Ascending aorta (tissue), 2 donors: Measurements from ENCODE around the gene TMEM138. TPM values are rescaled to one million over a fixed set of nuclear protein-coding genes. Genes with fewer than 3 reads are reported as not detected.
A peak's percentile ranks its signal among the peaks of the same experiment; 100 is the strongest.

ENCODE experiments used
- DNase-seq, 2 donors: peaks; one replicate each; pipeline ENCODE4 v3.0.0-alpha.2; 2019; ENCODE audit warnings: low spot score in 2 of 2
- H3K27ac ChIP-seq, 2 donors: fragments of 200-600 bp; sonication (generic); one replicate each; pipeline ENCODE4 v1.5.1; 2016 to 2017; ENCODE audit warnings: mild to moderate bottlenecking in 1 of 2
- H3K27me3 ChIP-seq: fragments of 200-600 bp; sonication (generic); one replicate; pipeline ENCODE4 v1.5.1; 2017
- H3K36me3 ChIP-seq, 2 donors: fragments of 200-600 bp; sonication (generic); one replicate each; pipeline ENCODE4 v1.5.1; 2016
- H3K4me1 ChIP-seq, 2 donors: fragments of 200-600 bp; sonication (generic); one replicate each; pipeline ENCODE4 v1.5.1; 2016 to 2017; ENCODE audit warnings: mild to moderate bottlenecking in 1 of 2
- H3K4me3 ChIP-seq, 2 donors: fragments of 200-600 bp; sonication (generic); one replicate each; pipeline ENCODE4 v1.5.1; 2016 to 2017; ENCODE audit warnings: mild to moderate bottlenecking in 1 of 2
- H3K9me3 ChIP-seq, 2 donors: fragments of 200-600 bp; sonication (generic); one replicate each; pipeline ENCODE4 v1.5.1; 2016
- intact Hi-C: fragments of 100-400 bp; cut with DNase I; formaldehyde crosslinking; loops from one replicate; pipeline ENCODE4 v1.15.1; 2023
- total RNA-seq: library from RNA; depleted of rRNA; stranded (reverse); fragments of >200 nt; gene quantifications from one replicate; pipeline ENCODE4 v1.1.0, GENCODE V29; 2016
- TF ChIP-seq, protein P1 (sequence below), 3 experiments: fragments of 200-600 bp in 2 of 3; fragments of 450-650 bp in 1 of 3; sonication (generic) in 2 of 3; IDR thresholded peaks; one replicate each; pipeline ENCODE4 v1.5.1; 2016 to 2019; ENCODE audit warnings: antibody characterized with exemption in 3 of 3, mild to moderate bottlenecking in 1 of 3, moderate library complexity in 1 of 3

TMEM138 gene
- total RNA-seq, 1 donor from 2014 or later, result 44.9 TPM

DNA sequence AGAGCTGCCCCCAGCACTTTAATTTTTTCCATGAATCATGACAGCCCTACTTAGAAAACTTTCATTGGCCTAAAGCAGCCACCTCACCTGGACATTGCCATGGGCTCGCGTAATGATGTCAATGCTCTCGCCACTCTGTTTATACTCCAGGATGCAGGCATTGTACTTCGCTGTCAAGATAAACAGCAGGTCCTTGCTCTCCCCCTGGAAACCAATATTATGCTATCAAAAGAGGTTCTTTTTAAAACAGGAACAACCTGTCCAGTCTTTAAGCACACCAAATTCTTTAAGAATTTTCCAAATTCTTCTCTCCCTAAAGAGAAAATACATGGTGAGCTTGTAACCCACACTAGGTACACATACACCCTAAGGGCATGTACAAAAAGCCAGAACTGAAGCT lies 32.3 kb upstream of the TMEM138 start:
- Histone ChIP-seq H3K36me3 (peaks cover 25 to 47% of the 10 kb centered on the region in 2 donors), H3K27ac (no peak overlapping the region), H3K4me1 (peaks cover 0 to 15% of the 10 kb centered on the region in 2 donors), H3K4me3 (no peak overlapping the region), H3K27me3 (no peaks in the 10 kb centered on the region), H3K9me3 (no peaks in the 10 kb centered on the region)
- TF ChIP-seq, protein P1, sequence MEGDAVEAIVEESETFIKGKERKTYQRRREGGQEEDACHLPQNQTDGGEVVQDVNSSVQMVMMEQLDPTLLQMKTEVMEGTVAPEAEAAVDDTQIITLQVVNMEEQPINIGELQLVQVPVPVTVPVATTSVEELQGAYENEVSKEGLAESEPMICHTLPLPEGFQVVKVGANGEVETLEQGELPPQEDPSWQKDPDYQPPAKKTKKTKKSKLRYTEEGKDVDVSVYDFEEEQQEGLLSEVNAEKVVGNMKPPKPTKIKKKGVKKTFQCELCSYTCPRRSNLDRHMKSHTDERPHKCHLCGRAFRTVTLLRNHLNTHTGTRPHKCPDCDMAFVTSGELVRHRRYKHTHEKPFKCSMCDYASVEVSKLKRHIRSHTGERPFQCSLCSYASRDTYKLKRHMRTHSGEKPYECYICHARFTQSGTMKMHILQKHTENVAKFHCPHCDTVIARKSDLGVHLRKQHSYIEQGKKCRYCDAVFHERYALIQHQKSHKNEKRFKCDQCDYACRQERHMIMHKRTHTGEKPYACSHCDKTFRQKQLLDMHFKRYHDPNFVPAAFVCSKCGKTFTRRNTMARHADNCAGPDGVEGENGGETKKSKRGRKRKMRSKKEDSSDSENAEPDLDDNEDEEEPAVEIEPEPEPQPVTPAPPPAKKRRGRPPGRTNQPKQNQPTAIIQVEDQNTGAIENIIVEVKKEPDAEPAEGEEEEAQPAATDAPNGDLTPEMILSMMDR (IDR thresholded peaks at IDR 0.05), result no peak
- no peak for DNase-seq
- intact Hi-C loops, result no loop called here

DNA sequence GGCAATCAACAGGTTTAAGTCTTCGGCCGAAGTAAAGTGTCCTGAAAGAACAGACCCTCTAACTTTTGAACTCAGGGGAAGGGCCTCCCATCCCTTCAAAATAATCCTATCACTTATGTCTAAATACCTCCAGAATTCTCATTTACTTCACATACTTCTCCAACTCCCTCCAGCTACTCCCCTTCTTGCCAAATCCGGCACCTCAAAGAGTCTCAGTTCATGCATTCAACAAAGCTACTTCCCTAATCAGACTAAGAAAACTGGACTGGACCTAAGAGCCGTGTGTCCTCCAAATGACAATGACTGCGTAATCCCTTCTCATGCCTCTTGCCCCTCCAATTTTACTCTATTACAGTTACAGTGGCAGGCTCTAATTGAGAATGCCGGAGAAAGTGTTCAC lies 30.5 kb upstream of the TMEM138 start:
- peaks cover 0 to 20% of the 10 kb centered on the region in 2 donors for H3K4me1 ChIP-seq
- intact Hi-C loops, result loop anchor here (2.0 kb wide), 1 partner anchor 97 kb away; the partner anchor contains the start of gene CPSF7
- H3K9me3 ChIP-seq, result no peaks in the 10 kb centered on the region
- peaks cover 9 to 29% of the 10 kb centered on the region in 2 donors for H3K36me3 ChIP-seq
- no peak overlapping the region for H3K27ac ChIP-seq
- H3K27me3 ChIP-seq, result no peaks in the 10 kb centered on the region
- TF ChIP-seq, protein P1 (IDR thresholded peaks at IDR 0.05), result no peak
- H3K4me3 ChIP-seq, result peak overlapping the region; percentile 97 to 98
- DNase-seq, result no peak

DNA sequence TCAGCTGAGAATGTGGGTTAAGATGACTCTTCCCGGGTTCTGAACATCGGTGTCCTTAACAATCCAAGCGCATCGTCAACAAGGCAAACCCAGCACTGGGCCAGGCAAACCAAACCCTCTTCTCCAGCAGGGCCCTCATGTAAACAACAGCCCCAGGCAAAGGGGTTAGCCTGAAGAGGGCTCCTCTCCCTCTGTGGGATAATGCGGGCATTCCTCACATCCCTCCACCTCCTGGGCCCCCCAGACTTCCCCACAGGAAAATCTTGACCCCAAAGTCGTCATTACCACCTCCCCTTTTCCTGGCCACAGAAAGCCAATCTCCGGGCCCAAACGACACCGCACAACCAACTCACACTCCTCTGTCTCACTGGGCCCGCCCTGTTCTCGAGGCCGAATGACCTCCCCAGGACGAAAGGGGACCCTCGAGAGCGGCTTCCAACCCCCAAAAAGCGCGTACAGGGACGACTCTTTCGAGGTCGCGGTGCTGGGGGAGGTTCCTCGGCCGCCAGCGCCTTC lies 29.8 kb upstream of the TMEM138 start:
- TF ChIP-seq, protein P1 (IDR thresholded peaks at IDR 0.05), result no peak
- Histone ChIP-seq H3K27me3 (no peaks in the 10 kb centered on the region), H3K4me1 (peaks cover 0 to 20% of the 10 kb centered on the region in 2 donors), H3K36me3 (peaks cover 3 to 23% of the 10 kb centered on the region in 2 donors), H3K9me3 (no peaks in the 10 kb centered on the region), H3K4me3 (peak overlapping the region; percentile 97 to 98), H3K27ac (peak overlapping the region; percentile 92 to 93)
- DNase-seq, result no peak
- intact Hi-C loops, result loop anchor here (2.0 kb wide), 1 partner anchor 96 kb away; the partner anchor contains the start of gene CPSF7

GRCh38 chr11:61332797-61333549 lies 29.2 kb upstream of the TMEM138 start, which contains the start of the genes DDB1 and TKFC:
DDB1 (minus strand) TSS chr11:61333105; CDS start chr11:61332968, 137 bp downstream.
TKFC (plus strand) TSS chr11:61333228; CDS start chr11:61334729, 1,501 bp downstream.
- peak; percentile 72 to 97 for DNase-seq
- TF ChIP-seq, protein P1 (IDR thresholded peaks at IDR 0.05), result no peak
- Histone ChIP-seq H3K27me3 (no peaks in the 10 kb centered on the region), H3K36me3 (peaks cover 3 to 18% of the 10 kb centered on the region in 2 donors), H3K4me1 (peaks cover 0 to 20% of the 10 kb centered on the region in 2 donors), H3K4me3 (peak within 1 kb of the TSS; percentile 97 to 98), H3K27ac (peak within 1 kb of the TSS; percentile 92 to 93), H3K9me3 (no peaks in the 10 kb centered on the region)
- intact Hi-C loops, result loop anchor here (2.0 kb wide), 1 partner anchor 96 kb away; the partner anchor contains the start of gene CPSF7

DNA sequence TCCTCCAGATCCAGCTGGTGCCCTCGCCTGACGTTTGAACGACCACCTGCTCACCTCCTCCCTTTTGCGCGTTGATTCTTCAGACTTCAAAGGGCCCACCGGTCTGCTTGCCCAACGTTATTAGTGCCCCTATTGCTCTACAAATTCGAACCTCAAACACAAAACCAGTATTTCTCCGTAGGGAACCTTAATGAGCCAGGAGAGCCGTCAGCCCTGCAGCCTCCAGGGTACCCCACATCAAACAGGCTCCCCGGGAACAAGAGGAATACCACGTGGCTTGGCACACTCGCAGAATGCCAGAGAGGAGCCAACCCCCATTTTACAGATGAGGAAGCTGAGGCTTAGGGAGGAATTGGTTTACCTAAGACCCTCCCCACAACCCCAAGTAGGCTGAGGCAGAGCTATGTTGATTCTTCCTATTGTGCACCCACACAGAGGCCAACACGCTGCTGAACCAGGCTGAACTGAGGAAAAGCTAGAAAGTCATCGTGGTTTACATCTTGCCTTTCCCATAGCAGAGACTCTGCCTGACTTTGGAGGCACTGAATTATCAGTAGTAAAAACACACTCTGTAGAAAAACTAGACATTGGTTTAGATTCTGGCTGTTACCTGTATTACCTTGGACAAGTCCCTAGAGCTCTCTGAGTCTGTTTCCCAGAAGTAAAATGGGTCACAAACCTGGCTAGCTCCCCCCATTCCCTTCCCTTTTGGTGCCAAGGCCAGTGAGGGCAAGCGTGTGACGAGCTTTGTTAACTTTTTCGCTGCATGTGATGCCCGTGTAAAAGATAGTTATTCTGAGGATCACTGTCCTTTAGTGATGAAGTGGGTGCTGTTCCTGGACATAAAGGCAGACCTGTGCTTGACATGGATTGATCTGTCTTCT lies 28.4 kb upstream of the TMEM138 start:
- Histone ChIP-seq H3K9me3 (no peaks in the 10 kb centered on the region), H3K36me3 (peaks cover under 1 to 15% of the 10 kb centered on the region in 2 donors), H3K27ac (peak overlapping the region; percentile 92 to 93), H3K4me3 (peak overlapping the region; percentile 97 to 98), H3K4me1 (peaks cover 0 to 20% of the 10 kb centered on the region in 2 donors), H3K27me3 (no peaks in the 10 kb centered on the region)
- no peak for DNase-seq
- TF ChIP-seq, protein P1 (IDR thresholded peaks at IDR 0.05), result no peak
- intact Hi-C loops, result loop anchor here (2.0 kb wide), 1 partner anchor 95 kb away; the partner anchor contains the start of gene CPSF7
